A172 (cell line): ENCODE measurements around the gene TRIM37. TPM values are rescaled to one million over a fixed set of nuclear protein-coding genes. Genes with fewer than 3 reads are reported as not detected.
"Not testable (repeated sequence)": the region's sequence is repeated elsewhere in the genome, so short reads cannot be mapped to it uniquely, and the experiment has no call there.

Experiments
- DNase-seq: peaks from one replicate; pipeline ENCODE4 v3.0.0-alpha.2; 2015; ENCODE audit warnings: low spot score
- total RNA-seq: library from RNA; depleted of rRNA; stranded (reverse); fragments of >200 nt; shearing (Covaris generic); gene quantifications from 2 replicates; pipeline ENCODE4 v1.2.3, GENCODE V29; 2014

TRIM37 gene
- total RNA-seq, 1 experiment from 2014 or later: 63.4 TPM

- no peak for DNase-seq
Observed at GRCh38 chr17:59110973-59111372, 4.3 kb upstream of the TRIM37 start.

- no peak for DNase-seq
Observed at GRCh38 chr17:59108400-59109102, 1.9 kb upstream of the TRIM37 start.

GRCh38 chr17:59107306-59107670, 608 bp upstream of the TRIM37 start:
- no peak for DNase-seq

- peak; percentile 64 for DNase-seq
Observed at GRCh38 chr17:59105852-59106462, 723 bp downstream of the TRIM37 start.

GRCh38 chr17:59101178-59101577, 5.5 kb downstream of the TRIM37 start:
- no peak for DNase-seq

GRCh38 chr17:59097876-59098275, 8.8 kb downstream of the TRIM37 start:
- DNase-seq: no peak

GRCh38 chr17:59094861-59095530, 11.7 kb downstream of the TRIM37 start:
- no peak for DNase-seq

- DNase-seq: peak; percentile 93
Observed at GRCh38 chr17:59093702-59094231, 12.9 kb downstream of the TRIM37 start.

DNA sequence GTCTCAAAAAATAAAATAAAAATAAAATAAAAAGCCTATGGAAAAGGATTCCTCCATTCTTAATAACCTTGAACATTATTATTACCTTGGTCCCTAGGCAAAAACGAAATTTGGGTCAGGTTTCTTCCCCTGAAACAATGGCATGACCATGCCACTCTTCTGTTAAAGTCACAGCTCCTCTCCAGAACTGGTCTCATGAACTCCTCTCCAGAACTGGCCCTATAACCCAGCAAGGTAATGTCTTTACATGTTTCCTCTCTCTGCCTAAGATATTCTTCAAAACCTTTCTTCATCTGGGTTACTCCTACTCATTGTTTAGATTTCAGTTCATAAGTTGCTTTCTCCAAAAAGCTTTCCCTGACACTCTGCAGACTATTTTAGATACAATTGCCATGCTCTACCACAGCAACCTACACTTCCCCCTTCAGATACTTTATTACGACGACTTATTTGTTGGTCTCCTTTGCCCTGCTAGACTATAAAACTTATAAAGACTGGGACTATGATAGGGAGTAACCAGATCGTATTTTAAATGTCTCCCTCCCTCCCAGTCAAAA, 13.5 kb downstream of the TRIM37 start:
- DNase-seq: no peak

DNA sequence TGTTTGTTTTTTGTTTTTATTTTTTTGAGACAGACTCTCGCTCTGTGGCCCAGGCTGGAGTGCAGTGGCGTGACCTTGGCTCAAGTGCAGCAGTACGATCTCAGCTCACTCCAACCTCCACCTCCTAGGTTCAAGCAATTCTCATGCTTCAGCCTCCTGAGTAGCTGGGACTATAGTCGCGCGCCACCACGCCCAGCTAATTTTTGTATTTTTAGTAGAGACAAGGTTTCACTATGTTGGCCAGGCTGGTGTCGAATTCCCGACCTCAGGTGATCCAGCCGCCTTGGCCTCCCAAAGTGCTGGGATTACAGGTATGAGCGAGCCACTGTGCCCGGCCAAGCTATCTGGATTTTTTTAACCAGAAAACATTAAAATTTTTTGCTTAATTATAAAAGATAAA, 16.1 kb downstream of the TRIM37 start:
- not testable (repeated sequence) for DNase-seq

DNA sequence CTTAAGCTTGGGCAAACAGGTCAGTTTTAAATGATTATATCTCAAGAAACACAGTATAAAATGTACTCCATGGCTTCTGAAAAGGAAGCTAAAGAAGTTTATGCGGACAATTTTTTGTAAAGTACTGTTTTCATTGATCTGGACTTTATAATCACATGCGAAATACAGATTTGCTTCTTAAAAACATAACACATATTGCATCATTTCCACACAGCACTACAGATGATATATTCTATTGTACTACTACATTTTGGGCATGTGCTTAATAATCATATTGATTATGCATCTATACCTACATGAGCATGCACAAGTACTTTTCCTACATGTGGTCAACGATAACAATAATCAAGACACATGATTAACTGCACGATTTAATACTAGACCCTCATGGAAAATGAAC, 22.5 kb downstream of the TRIM37 start:
- no peak for DNase-seq

GRCh38 chr17:59074494-59074893, 32.2 kb downstream of the TRIM37 start:
- peak; percentile 36 for DNase-seq

DNA sequence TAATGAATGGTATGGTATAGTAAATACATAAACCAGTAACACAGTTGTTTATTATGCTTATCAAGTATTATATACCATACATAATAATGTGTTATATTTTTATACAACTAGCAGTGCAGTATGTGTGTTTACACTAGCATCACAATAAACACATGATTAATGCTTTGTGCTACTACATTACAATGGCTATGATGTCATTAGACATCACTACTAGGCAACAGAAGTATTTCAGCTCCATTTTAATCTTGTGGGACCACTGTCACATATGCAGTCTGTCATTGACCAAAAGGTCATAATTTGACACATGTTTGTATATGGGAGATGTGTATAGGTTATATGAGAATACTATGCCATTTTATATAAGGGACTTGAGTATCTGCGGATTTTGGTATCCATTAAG, 32.7 kb downstream of the TRIM37 start:
- no peak for DNase-seq

DNA sequence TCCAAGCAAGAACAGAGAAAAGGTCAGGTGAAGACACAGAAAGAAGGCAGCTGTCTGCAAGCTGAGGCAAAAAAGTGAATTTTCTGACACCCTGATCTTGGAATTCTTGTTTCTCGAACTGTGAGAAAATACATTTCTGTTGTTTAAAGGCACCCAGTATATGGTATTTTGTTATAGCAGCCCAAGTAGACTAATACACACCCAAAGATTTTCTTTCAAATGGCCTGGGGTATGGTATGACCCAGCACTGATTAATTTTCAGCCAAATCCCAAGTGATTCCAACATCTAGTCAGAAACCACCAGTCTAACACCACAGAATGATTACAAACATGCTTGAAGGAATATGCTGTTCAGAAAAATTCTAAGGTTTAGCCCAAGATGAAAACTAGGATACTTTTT, 36.8 kb downstream of the TRIM37 start:
- DNase-seq: no peak

GRCh38 chr17:59067756-59068155, 38.9 kb downstream of the TRIM37 start:
- no peak for DNase-seq

- DNase-seq: no peak
Observed at GRCh38 chr17:59067340-59067739, 39.3 kb downstream of the TRIM37 start.

GRCh38 chr17:59062509-59062908, 44.2 kb downstream of the TRIM37 start:
- DNase-seq: no peak

DNA sequence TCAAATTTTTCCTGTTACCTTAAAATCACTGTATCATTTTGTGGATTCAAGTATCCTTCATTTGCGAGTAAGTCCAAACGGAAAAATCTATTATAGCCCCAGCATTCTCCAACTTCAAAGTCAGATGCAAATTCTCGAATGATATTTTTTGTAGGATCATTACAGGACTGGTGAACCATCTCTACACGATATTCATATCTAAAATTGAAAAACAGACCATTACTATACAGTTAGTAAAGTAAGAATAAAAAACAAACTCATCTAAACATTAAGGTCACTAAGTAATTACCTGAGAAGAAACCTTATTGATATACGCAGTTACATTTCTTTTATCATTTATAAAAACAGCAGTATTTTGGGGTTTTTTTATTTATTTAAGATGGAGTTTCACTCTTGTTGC, 49.8 kb downstream of the TRIM37 start:
- DNase-seq: no peak

- no peak for DNase-seq
Observed at GRCh38 chr17:59049798-59050197, 56.9 kb downstream of the TRIM37 start.

DNA sequence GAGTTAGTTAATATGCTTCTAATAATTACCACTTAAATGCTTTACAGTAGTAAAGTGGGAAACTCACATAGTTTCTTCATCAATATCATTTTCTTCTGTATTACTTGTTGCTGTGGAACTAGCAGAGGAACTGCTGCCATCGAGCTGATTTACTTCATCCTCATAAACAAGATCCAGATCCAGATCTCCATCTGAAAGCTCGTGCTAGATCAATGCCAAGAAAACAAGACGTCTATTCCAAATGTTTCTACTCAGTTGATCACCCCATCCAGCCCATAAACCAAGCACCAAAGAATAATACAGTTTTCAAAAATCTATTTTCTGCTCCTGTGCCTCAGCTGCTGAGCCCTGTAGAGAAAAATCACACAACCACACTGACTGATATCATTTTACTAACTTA, 59.1 kb downstream of the TRIM37 start:
- no peak for DNase-seq

GRCh38 chr17:59046192-59046591, 60.5 kb downstream of the TRIM37 start:
- DNase-seq: no peak

- DNase-seq: no peak
Observed at GRCh38 chr17:59038734-59039133, 67.9 kb downstream of the TRIM37 start.

DNA sequence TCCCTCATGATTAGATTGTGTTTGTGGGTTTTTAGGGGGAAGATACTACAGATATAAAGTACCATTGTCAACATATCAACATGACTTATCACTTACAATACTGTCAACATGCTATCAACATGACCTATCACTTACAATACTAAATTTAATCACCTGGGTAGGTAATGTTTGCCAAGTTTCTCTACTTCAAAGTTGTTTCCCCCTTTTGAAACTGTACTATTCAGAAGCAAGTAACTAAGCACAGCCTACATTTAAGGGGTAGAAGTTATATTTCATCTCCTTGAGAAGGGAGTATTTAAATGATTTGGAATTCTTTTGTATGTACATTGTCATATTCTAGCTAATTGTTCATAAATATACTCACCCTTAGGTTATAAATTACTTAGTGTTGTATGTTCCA, 68.7 kb downstream of the TRIM37 start:
- no peak for DNase-seq
